Prostate gland (tissue), 2 donors: ENCODE results near the gene DNM3.

Experiments
- POLR2A ChIP-seq: fragments of 450-650 bp; IDR thresholded peaks from one replicate; pipeline ENCODE4 v1.6.1; 2016; ENCODE audit warnings: antibody characterized with exemption, mild to moderate bottlenecking
- TF ChIP-seq, protein P1 (sequence below), 4 experiments: fragments of 200-600 bp in 2 of 4; fragments of 450-650 bp in 2 of 4; sonication (generic) in 2 of 4; IDR thresholded peaks; 1 replicate in 3 of 4; 2 replicates in 1 of 4; pipeline ENCODE4 v1.5.1; 2016 to 2019; ENCODE audit warnings: antibody characterized with exemption in 4 of 4, mild to moderate bottlenecking in 2 of 4, moderate library complexity in 2 of 4

DNA sequence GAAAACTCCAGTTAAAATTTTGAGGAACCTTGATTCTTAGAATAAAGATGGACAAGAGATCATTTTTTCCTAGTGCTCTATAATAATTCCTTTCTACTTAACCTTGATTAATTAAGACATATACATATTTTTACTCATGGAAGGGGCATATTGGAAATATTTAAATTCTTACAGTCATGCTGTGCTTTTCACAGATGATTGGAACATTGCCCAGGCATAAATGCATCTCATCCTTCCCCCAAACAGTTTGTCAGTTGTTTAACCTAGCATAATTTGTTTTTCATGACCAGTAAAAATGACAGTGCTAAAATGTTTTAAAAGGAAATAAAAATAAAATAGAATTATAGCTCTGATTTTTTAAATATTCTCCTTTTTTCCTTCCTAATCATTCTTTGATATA lies 140.0 kb downstream of the DNM3 start:
- TF ChIP-seq, protein P1, sequence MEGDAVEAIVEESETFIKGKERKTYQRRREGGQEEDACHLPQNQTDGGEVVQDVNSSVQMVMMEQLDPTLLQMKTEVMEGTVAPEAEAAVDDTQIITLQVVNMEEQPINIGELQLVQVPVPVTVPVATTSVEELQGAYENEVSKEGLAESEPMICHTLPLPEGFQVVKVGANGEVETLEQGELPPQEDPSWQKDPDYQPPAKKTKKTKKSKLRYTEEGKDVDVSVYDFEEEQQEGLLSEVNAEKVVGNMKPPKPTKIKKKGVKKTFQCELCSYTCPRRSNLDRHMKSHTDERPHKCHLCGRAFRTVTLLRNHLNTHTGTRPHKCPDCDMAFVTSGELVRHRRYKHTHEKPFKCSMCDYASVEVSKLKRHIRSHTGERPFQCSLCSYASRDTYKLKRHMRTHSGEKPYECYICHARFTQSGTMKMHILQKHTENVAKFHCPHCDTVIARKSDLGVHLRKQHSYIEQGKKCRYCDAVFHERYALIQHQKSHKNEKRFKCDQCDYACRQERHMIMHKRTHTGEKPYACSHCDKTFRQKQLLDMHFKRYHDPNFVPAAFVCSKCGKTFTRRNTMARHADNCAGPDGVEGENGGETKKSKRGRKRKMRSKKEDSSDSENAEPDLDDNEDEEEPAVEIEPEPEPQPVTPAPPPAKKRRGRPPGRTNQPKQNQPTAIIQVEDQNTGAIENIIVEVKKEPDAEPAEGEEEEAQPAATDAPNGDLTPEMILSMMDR (IDR thresholded peaks at IDR 0.05), result no peak
- no peak for TF ChIP-seq POLR2A
